Cerebellar nuclear complex (tissue), 1 donor: Measurements from ENCODE around the gene SECISBP2.
"Not testable (repeated sequence)": the region's sequence is repeated elsewhere in the genome, so short reads cannot be mapped to it uniquely, and the experiment has no call there.

Experiments
- DNase-seq, 2 experiments: peaks; one replicate each; lab custom pipeline; 2025; lab: John Stamatoyannopoulos, UW

SECISBP2 gene

GRCh38 chr9:89318123-89319014, at the start of gene SECISBP2:
Gene SECISBP2, plus strand, starts transcription at chr9:89318500. Its CDS starts 77 bp downstream, at chr9:89318577.
- DNase-seq: peak; percentile 77 to 94

GRCh38 chr9:89273528-89274279, 44.6 kb upstream of the SECISBP2 start:
- DNase-seq: no peak

- no peak for DNase-seq
Observed at GRCh38 chr9:89274838-89275237, 43.5 kb upstream of the SECISBP2 start.

- DNase-seq: not testable (repeated sequence)
Observed at GRCh38 chr9:89276040-89276439, 42.3 kb upstream of the SECISBP2 start.

GRCh38 chr9:89277043-89277442, 41.3 kb upstream of the SECISBP2 start:
- no peak for DNase-seq

- DNase-seq: no peak
Observed at GRCh38 chr9:89277454-89277853, 40.8 kb upstream of the SECISBP2 start.

- no peak for DNase-seq
Observed at GRCh38 chr9:89278551-89278950, 39.7 kb upstream of the SECISBP2 start.

GRCh38 chr9:89278997-89279739, 39.1 kb upstream of the SECISBP2 start:
- no peak for DNase-seq

- no peak for DNase-seq
Observed at GRCh38 chr9:89281106-89281505, 37.2 kb upstream of the SECISBP2 start.

- DNase-seq: not testable (repeated sequence)
Observed at GRCh38 chr9:89282248-89282968, 35.9 kb upstream of the SECISBP2 start.

- DNase-seq: no peak
Observed at GRCh38 chr9:89284076-89284475, 34.2 kb upstream of the SECISBP2 start.

- DNase-seq: no peak
Observed at GRCh38 chr9:89291741-89292140, 26.6 kb upstream of the SECISBP2 start.

- DNase-seq: no peak
Observed at GRCh38 chr9:89293014-89293413, 25.3 kb upstream of the SECISBP2 start.

- no peak for DNase-seq
Observed at GRCh38 chr9:89295400-89295799, 22.9 kb upstream of the SECISBP2 start.

GRCh38 chr9:89301996-89302395, 16.3 kb upstream of the SECISBP2 start:
- not testable (repeated sequence) for DNase-seq

GRCh38 chr9:89304020-89304833, 14.1 kb upstream of the SECISBP2 start:
- no peak for DNase-seq

- no peak for DNase-seq
Observed at GRCh38 chr9:89304834-89305188, 13.5 kb upstream of the SECISBP2 start.

- no peak for DNase-seq
Observed at GRCh38 chr9:89305868-89306267, 12.4 kb upstream of the SECISBP2 start.

GRCh38 chr9:89309166-89309565, 9.1 kb upstream of the SECISBP2 start:
- no peak for DNase-seq

GRCh38 chr9:89309608-89310474, 8.5 kb upstream of the SECISBP2 start:
- DNase-seq: no peak
